Measurements from ENCODE around the gene ARIH1. TPM values are rescaled to one million over a fixed set of nuclear protein-coding genes. Genes with fewer than 3 reads are reported as not detected.

The ARIH1 gene
- total and polyA plus RNA-seq, 2 experiments from 2014 or later: 30.5 to 48.6 TPM

DNA sequence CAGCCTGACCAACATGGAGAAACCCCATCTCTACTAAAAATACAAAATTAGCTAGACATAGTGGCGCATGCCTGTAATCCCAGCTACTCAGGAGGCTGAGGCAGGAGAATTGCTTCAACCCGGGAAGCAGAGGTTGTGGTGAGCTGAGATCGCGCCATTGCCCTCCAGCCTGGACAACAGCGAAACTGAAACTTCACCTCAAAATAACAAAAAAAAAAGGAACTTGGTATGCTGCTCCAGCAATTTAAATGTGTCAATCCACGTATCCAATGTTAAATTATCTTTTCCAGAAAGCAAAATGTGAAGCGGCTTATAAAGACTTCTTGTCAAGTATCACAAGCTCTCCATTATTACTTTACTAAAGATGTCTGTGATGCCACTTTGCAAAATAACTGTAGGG, 9.9 kb upstream of the ARIH1 start (continued):
- TF ChIP-seq ZNF462 (CRISPR knock-in tag; IDR thresholded peaks at IDR 0.05): no peak

GRCh38 chr15:72468103-72468502, 6.0 kb upstream of the ARIH1 start:
- Histone ChIP-seq H3K27me3 (ENCODE audit: insufficient read depth) (no peaks in the 10 kb centered on the region), H3K27ac (ENCODE audit: low read depth) (no peak overlapping the region), H3K4me1 (ENCODE audit: insufficient read depth) (0 out of 2 replicates have a peak, but pooled peaks cover 3% of the 10 kb centered on the region), H3K4me2 (no peak overlapping the region), H3K4me3 (no peak overlapping the region), H3F3A (replicated peaks; ENCODE audit: low read depth) (0 out of 2 replicates have a peak, but pooled peaks cover 2% of the 10 kb centered on the region), H3K36me3 (ENCODE audit: insufficient read depth) (no peaks in the 10 kb centered on the region), H3K9me2 (ENCODE audit: insufficient read depth) (no peaks in the 10 kb centered on the region), H4K20me1 (replicated peaks; ENCODE audit: insufficient read depth) (no peaks in the 10 kb centered on the region), H2AFZ (no peak overlapping the region), H3K79me2 (replicated peaks; ENCODE audit: insufficient read depth) (no peaks in the 10 kb centered on the region)
- ATAC-seq: no peak
- H3K4me1 Mint-ChIP-seq: peaks cover 4% of the 10 kb centered on the region; the same call in 2 of the 3 replicates
- H3K27ac Mint-ChIP-seq: no peak overlapping the region
- no peaks in the 10 kb centered on the region for H3K36me3 Mint-ChIP-seq (ENCODE audit: low read depth)
- H3K27me3 Mint-ChIP-seq (ENCODE audit: insufficient read depth, low read depth, poor library complexity): peaks cover 2% of the 10 kb centered on the region
- H3K4me3 Mint-ChIP-seq: no peak overlapping the region
- no peak for DNase-seq (ENCODE audit: low spot score)
- no peaks in the 10 kb centered on the region for H3K9me3 Mint-ChIP-seq
- no peak for TF ChIP-seq EZH2 (IDR thresholded peaks at IDR 0.05; ENCODE audit: low read depth, unreplicated experiment)
- TF ChIP-seq JUNB (IDR thresholded peaks at IDR 0.05; ENCODE audit: unreplicated experiment): no peak
- no peak for TF ChIP-seq CREB1 (CRISPR knock-in tag; IDR thresholded peaks at IDR 0.05; ENCODE audit: low read depth)
- no peak for TF ChIP-seq EZH2phosphoT487 (IDR thresholded peaks at IDR 0.05; ENCODE audit: unreplicated experiment)
- no peak for TF ChIP-seq ETS1 (IDR thresholded peaks at IDR 0.05)
- no peak for TF ChIP-seq STAT1 (IDR thresholded peaks at IDR 0.05; ENCODE audit: unreplicated experiment)
- no peak for TF ChIP-seq NANOG (IDR thresholded peaks at IDR 0.05; ENCODE audit: borderline replicate concordance)
- TF ChIP-seq POLR2AphosphoS5 (IDR thresholded peaks at IDR 0.05; ENCODE audit: low read depth): no peak
- TF ChIP-seq ZNF114 (CRISPR knock-in tag; IDR thresholded peaks at IDR 0.05): no peak
- TF ChIP-seq CTCF (conservative IDR thresholded peaks at IDR 0.05; ENCODE audit: low read depth in 2 of 2): no peak
